ENCODE results near the gene KRT15.

Gene KRT15

GRCh38 chr17:41523787-41524186 is 5.1 kb upstream of the KRT15 start:
- DNase-seq, result no peak

GRCh38 chr17:41523225-41523593 is 4.5 kb upstream of the KRT15 start:
- no peak for DNase-seq

GRCh38 chr17:41522301-41523224 is 3.9 kb upstream of the KRT15 start:
- no peak for DNase-seq

GRCh38 chr17:41521574-41522261 is 3.0 kb upstream of the KRT15 start:
- no peak for DNase-seq

GRCh38 chr17:41520821-41521521 is 2.3 kb upstream of the KRT15 start:
- no peak for DNase-seq

DNA sequence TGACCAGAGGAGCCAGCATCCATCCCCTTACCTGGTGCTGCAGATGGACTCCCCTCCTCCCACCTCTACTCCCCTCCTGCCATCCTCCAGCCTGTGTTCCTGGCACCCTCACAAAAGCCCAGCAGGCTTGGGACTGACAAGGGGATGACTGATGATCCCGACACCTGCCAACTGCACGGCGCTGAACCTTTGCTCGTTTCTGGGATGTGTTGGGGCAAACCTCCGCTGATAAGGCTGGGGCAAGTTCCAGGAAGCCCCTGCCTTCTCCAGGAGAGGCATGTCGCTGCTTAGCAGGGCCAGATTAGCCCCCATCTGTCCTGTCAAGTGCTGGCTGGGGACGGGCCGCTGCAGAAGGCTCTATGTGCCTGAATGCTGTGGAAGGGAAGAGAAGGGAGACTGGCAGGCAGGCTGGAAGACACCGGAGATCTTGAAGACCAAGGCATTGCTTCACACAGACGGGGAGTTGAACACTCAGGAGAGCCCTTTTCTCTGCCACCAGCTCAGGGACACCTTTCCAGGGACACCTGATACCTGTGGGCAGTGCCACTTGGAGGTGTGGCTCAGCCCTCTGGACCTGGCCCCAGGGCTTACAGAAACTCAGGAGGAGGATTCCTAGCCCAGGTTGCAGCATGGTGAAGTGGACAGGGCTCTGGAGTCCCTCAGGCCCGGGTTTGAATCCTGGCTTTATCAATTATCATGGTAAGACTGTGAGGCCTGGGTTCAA is 973 bp upstream of the KRT15 start:
- DNase-seq, result no peak

- DNase-seq, result no peak
These were observed 659 bp downstream of the KRT15 start for GRCh38 chr17:41518031-41518430.

- no peak for DNase-seq
These were observed 1.8 kb downstream of the KRT15 start for GRCh38 chr17:41516830-41517283.

GRCh38 chr17:41516147-41516829 is 2.4 kb downstream of the KRT15 start:
- DNase-seq, result no peak

GRCh38 chr17:41513168-41513547 is 5.5 kb downstream of the KRT15 start:
- no peak for DNase-seq

DNA sequence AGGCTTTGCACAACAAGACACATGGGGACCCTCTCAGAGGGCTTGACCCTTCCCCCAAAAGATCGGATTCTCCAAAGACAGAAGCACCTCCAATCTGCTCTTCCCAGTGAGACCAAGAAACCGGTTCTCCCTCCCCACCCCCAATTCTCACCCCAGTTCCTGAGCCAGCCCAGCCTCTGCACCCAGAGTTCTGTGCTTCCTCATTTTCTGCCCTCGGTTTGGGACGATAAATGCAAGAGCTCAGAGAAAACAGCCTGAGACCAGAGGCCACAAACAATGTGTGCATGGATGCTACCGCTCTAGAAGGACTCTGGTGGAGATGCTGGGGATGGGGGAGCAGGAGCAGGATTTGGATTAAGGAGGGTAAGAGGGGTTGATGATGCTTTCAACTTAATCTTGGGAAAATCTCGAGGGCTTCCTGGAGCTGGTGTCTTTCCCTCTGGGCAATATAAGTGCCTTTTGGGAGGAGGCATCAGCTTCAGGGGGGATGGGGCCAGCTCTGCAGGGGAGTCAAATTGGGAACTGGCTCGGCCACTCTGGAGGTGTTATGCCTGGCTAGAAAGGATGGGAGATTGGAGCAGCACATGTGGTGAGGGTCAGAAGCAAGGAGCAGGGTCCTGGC is 6.0 kb downstream of the KRT15 start:
- no peak for DNase-seq

DNA sequence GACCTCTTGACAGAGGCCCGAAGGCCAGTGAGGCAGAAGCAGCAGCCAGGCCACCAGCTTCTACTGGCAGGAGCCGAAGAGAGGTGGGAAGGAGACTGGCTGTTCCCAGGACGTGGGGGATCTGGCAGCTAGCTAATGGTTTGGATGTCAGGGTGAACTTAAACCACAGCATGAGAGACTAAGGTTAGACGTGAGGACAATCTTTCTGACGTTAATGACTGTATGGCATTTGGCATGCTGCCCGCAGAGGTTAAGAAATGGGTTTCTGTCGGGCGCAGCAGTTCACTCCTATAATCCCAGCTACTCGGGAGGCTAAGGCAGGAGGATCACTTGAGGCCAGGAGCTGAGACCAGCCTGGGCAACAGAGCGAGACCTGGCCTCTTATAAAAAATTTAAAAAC is 7.0 kb downstream of the KRT15 start:
- DNase-seq, result no peak

DNA sequence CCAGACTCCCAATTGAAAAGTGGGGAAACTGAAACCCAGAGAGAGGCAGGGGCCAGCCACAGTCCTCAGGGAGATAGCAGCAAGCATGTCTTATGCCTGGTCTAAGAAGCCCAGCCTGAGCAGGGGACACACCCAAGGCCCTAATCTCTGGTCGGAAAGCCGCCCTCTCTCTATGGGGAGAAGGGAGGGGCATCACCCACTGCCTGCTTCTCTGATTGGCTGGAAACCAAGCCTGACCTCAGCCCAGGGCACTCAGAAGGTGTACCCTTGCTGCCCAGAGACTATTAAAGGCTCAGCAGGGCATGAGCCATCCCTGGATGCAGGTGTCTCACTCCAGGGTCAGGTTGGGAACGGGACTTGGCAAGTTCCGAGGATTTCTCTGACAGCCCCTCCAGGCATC is 7.6 kb downstream of the KRT15 start:
- no peak for DNase-seq

DNA sequence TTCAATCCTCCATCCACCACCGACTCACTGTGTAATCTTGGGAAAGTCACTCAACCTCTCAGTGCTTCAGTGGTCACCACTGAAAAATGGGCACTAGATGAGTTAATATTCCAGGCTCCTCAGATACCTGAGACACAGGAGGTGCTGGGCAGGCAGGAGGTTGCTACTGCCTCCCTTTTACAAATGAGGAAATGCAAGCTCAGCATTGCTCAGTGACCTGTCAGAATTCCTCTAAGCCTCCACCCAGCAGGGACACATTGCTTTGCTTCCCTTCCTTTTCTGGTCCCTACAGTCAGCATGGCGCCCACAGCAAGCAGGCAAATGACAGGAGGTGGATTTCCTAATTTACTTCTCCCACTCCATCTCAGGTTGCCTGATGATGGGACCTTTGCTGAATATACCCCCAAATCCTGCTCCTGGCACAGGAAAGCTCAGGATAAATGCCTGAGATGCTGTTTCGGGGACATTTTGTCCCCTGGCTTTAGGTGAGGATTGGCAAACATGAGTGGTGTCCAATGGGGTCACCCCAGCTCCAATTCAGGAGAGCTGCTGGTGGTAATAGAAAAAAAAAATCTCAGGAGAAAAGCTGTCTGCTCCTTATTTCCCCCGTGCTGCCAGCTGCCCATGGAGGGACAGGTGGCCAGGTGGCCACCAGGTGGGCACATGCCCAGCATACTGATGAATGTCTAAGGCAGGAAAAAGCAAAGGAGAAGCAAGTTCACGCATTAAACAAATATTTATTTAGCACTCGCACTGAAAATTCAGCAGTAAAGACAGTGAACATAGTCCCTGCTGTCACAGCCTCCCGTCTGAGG is 8.2 kb downstream of the KRT15 start:
- DNase-seq, result no peak

DNA sequence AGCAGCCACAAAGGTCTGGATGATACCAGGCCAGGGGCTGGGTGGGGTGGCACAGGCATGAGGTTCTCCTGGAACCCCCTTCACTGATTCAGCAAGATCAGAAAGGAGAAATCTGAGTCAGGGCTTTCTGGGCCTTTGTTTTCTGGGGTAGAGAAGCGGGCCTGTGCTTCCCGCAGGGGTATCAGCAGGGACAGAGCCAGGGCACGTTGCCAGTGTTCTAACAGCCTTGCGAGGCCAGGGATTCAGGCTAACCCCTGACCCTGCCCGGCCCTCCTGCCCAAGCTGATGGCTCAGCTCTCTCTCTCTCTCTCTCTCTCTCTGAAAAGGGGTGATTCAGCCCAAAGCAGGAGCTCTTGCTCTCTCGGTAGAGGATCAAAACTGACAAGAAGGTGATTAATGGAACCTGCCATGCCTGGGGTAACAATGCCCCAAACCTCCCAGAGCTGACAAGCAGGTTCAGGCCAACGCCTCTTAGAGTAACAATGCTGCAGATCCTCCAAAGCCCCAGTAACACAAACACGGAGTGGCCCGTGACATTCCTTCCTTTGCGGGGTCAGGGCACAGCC is 11.3 kb downstream of the KRT15 start:
- DNase-seq, result no peak

DNA sequence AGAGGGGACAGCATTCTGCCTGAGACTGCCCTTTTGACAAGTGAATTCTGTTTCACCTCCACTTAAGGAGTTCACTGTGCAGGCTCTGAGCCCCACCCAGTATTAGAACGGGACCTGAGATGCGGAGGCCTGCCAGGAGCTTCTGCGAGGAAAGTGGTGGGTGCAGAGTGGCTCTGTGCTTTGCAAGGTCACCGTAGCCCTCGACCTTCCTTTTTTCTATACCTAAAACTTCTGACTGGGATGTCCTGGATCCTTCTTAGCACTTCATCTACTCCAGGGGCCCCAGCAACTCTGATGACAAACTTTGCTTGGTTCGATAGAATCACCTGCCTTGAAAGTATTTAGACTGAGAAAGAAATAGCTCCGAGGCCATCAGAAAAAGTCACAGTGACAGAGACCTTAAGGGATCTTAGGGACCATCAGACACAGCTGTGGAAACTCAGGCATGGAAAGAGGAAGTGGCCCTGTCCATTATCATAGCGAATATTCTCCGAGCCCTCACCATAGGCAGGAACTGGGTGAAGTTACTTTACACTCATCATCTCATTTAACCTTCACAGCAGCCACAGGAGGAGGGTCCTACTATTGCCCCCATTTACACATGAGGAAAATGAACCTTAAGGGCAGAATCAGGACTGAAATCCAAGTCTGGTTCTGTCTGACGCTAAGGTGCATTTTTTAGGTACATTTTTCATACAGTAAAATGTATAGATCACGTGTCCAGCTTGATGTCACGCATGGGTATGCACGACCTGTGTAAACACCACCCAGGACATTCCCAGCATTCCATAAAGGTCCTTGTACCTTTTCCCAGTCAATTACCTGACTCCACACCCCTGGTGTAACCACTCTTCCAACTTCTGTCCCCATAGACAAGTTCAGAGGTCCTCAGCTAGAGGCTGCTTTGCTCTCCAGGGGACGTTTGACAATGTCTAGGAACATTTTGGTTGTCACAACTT is 12.6 kb downstream of the KRT15 start:
- DNase-seq, result no peak

DNA sequence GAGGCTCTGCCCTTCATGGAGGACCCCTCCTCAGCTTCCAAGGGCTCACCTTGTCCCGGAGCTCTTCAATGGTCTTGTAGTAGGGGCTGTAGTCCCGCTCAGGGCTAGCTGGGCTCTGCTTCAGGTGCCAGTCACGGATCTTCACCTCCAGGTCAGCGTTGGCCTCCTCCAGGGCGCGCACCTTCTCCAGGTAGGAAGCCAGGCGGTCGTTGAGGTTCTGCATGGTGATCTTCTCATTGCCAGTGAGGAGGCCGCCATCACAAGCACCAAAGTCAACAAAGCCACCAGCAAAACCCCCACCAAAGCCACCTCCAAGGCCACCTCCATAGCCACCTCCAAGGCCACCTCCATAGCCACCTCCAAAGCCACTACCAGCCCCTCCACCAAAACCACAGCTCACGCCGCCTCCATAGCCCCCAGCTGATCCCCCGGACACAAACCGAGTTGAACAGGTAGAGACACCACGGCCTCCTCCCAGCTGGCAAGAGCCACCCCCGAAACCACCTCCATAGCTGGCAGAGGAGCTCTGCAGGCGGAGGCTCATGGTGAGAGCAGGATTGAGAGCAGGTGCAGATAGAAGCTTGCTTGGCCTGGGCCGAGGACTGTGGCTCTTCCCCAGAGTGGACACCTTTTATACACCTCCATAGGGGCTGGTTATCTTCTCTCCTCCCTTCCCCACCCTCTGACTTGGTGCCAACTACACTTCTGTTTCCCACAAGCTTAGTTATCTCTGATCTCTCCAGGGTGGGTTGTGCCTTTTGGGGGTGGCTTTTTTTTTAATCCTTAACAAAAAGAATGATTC is 13.5 kb downstream of the KRT15 start, which contains the start of gene KRT13:
TSS of gene KRT13 (minus strand) at position 606 of the 802 bp plus-strand sequence. CDS start at position 544, 62 bp downstream.
- no peak for DNase-seq

GRCh38 chr17:41504246-41504977 is 14.3 kb downstream of the KRT15 start:
- DNase-seq, result no peak

Data from activated CD4-positive, CD25-positive, alpha-beta regulatory T cell (primary cell).